Measurements from ENCODE around the gene LMBR1L.
"Not testable (repeated sequence)": the region's sequence is repeated elsewhere in the genome, so short reads cannot be mapped to it uniquely, and the experiment has no call there.

LMBR1L gene

DNA sequence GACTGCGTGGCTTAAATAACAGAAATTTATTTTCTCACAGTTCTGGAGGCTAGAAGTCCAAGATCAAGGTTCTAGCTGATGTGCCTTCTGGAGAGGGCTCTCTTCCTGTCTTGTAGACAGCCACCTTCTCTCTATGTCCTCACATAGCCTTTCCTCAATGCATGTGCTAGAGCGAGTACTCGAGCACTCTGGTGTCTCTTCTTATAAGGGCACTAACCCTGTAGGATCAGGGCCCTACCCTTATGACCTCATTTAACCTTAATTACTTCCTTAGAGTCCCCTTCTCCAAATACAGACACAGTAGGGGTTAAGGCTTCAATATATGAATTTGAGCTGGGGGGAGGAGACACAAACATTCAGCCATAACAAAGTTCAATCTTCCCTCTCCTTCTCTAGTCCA is 26.2 kb downstream of the LMBR1L start:
- DNase-seq = no peak

DNA sequence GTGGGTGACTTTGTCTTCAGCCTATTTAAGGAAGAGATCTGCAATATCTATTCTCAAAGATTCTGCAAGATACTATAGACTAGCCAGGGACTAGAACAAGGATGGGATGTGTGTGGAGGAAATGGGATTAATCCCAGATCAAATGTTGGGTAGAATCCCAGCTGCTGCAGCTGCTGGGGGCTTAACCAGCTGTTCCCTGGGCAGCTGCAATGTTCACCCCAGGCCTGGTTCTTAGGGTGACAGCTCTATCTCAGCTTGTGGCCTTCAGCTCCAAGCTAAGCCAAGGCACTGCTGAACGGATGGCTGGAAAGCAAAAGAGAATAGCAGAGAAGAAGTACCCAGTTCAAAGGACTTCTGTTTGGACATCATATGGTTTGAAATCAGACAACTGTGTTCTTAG is 30.9 kb downstream of the LMBR1L start:
- peak; percentile 24 for DNase-seq

DNA sequence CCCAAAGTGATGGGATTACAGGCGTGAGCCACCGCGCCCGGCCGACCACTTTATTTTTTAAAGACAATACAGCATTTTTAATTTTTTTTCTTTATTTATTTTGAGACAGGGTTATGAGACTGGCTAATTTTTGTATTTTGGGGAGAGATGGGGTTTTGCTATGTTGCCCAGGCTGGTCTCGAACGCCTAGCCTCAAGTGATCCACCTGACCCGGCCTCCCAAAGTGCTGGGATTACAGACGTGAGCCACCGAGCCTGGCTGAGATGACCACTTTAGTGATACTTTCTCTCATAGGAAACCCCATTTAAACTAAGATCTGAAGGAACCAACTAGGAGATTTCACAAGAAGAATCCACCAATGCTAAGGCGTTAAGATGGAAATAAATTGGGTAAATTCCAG is 39.7 kb downstream of the LMBR1L start:
- DNase-seq = no peak

DNA sequence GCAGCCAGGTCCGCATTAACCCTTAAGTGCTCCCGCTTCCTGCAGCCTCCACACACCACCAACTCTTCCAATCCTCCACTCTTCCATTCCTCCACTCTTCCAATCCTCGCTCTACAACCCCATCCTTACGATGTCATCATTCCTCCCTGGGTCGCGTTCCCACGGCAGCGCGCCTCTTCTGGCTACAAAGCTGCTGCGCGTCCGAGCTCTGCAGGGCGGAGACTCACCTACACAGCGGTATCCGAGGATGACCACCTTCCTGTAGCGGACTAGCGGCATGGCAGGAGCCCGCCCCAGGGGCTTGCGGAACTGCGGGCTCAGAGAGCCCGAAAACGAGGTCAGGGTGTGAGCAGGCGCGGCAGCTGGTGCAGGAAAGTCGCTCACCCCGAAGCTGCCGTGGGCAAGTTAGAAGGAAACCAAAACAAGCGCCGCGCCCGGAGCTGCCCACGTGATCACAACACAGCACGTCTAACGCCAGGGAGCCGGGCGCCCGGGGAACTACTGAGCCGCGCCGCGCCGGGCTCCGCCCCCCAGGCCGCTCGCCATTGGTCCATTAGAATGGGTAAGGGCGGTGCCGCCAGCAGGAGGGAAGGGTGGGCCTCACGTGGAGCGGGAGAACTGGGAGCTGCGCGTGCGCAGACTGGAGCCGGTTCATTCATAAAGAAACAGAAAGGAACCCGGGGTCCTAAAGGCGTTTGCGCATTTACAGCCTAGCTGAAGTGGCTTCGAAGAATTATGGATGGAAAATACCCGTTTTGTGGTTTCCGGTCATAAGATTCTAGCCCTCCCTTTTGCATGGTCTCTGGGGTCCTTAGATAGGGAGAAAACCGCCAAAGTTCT is 40.9 kb downstream of the LMBR1L start, which contains the start of gene RHEBL1:
Gene RHEBL1 (minus strand): TSS at position 473 of the 840 bp plus-strand sequence. CDS start 194 bp downstream, at position 279.
- peak; percentile 98 for DNase-seq

DNA sequence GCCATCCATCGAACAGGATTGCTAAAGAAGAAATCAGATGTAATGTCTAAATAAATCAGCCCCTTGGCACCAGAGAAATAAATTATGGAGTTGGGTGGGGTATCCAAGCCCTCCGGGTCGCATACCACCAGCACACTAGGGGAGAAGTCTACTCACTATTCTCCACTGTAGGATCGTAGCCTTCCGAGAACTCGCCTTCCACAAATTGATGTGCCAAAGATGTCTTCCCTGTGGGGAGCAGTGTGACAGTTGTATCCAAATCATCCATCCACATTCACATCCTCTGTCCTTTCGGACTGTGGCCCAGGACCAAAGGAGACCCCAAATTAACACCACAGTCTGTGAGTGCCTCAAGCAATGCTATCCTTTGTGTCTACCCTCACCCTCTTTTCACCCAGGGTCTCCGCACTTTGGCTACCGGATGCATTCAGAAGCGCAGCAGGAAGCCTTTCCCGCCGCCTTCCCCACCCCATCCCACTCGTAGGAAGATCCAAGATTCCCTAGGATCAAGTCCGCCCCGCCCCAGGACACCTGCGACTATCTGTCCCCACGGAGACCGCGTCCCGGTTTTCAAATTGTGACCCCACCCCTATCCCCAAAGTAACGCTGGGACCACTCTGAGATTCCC is 41.7 kb downstream of the LMBR1L start:
- peak; percentile 25 for DNase-seq

DNA sequence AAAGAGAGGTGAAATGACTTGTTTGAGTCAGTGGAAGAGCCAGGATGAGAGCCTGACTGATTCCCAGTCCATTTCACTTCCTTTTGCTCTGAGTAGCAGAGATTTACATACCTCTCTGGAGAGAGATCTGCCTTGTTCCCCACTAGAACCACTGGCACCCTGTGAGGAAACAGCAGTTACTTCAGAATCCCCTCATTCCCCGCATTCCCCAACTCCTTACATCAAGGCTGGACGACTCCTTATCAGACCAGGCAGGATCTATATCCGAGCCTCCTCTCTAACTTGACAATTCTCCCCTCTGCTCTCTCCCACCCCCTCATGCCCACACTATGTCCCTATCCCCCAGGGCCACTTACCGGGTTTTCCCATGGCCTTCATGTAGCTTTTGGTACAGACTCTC is 44.5 kb downstream of the LMBR1L start:
- DNase-seq = no peak

DNA sequence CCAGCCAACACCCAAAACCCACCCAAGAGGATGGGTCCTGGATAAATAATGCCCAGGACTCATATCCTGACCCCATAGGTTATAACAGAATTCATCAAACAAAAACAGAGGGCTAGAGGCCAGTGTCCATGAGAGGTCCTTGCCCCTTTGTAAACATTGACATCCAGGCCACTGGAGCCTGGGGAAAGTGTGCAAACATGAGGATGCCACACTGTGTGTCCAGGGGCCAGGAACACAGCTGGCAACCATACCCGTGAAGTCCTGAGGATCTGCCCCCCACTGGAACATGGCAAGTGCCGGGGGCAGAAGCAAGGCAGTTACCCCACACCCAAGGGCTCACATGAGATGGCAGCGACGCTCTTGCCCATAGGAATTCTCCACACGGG is 45.9 kb downstream of the LMBR1L start:
- DNase-seq = no peak

DNA sequence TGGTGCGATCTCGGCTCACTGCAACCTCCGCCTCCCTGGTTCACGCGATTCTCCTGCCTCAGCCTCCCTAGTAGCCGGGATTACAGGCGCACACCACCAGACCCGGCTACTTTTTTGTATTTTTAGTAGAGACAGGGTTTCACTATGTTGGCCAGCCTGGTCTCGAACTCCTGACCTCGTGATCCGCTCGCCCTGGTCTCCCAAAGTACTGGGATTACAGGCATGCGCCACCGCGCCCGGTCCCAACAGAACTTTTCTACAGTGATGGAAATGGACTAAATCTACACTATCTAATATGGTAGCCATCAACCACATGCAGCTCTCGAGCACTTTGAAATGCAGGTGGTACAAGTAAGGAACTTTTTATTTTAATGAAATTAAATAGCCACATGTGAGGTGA is 48.7 kb downstream of the LMBR1L start:
- not testable (repeated sequence) for DNase-seq

DNA sequence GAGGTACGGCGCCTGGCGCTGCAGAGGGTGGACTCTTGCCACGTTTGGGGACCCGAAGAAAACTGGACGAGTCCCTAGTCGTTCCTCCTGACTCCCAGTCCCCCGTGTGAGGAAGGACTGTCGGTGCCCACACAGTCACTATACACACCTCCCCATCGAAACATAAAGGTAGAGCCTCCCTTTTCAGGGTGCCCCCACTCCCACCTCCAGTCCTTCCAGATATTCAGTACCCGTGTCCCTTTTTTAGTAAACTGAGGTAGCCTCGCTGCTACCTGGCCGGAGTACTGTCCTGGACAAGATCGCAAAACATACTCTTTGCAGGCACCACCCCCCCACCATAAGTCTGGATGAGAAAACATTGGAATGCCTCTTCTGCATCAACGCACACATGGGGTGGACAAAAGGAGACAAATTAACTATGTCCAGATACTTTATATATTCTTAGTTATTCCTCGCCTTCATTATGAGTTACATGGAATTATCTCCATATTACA is 49.4 kb downstream of the LMBR1L start:
- no peak for DNase-seq

DNA sequence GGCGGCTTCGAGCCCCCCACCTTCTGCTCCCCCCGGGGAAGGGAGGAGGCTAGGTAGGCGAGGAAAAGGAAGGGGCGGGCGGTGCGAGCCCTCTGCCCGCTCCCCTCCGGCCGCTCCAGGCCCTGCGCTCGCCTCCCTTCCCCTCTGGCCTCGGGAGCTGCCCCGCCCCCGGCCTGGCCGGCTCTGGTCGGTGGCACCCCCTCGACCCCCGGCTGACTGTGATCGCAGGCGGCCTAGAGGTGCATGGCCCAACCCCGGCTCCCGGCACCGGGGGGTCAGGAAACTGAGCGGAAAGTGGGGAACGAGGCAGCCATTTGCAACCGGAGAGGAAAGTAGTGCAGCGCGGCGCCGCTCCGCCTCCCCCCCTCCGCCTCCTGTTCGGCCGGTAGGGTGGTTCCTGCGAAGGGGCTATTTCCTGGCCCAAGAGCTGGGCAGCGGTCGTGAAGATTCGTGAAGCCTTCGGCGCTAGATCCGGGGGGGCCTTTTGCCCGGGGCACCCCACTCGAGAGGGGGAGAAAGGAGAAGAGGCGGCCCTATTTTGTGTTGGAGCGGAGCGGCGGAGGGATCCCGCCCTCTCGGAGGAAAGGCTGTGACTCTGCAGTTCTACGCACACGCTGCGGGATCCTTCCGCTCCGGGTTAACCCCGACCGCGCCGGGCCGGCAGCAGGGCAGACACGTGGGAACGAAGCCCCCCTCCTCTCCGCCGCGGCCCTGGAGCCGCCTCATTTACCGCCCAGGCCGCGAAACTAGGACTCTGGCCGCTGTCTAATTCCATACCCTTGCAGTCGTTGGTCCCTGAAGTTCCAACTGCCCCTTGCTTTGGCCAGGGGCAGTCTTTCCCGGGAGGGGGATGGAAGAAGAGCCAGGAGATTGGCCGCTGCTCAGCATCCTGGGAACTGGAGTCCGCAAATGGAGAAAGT is 50.1 kb downstream of the LMBR1L start, which contains the start of gene KMT2D:
Gene KMT2D (minus strand): TSS at position 558 of the 920 bp plus-strand sequence. CDS start 5,470 bp downstream, outside the sequence.
- DNase-seq = peak; percentile 98

DNA sequence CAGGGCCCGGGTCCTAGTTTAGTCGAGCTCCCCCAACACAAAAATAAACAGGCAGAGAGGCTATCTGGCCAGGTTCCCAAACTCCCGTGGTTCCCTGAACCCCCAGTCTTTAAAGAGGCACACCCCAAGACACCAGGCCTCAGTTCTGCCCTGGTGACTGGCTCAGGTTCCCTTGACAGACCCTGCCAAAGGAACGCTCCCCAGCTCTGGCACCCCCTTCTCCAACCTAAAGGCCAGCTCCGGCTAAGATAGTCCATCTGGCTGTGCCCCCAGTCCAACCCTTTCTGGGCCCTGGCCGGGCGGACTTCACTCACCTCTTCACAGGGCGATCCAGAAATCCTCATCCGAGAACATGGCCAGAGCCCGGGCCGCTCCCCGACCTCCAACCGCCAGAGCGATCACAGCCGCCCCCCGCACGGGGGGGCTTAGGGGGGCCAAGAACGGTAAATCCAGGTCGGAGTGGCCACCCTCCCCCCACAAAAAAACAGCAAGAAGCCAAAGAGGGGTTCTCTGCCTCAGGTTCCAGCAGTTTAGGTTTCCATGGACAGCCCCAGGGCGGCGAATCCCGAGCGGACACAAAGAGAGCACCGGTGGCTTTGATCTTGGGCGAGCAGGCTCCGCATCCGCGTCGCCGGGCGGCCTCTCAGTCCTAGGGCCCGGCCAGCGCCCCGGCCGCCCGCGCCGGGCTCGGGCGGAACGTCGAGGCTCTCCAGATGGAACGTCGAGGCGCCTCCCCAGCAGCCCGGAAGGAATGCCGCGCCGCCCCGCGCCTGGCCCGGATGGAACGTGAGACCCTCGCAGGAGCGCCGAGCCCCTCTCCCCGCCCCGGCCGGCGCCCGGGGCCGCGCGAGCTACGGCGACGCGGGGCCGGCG is 51.1 kb downstream of the LMBR1L start:
- DNase-seq = no peak

DNA sequence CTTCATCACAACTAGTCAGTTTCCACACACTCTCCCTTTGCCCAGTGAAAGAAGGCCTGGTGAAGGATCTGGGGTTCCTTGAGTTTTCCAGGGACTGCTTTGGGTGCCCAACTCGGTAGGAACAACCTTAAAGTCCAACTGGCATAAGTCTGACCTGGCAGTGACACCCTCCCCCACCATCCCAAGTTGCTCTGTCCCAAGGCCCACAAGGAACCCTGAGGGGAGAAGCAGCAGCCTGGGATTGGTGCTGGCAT is 51.7 kb downstream of the LMBR1L start:
- no peak for DNase-seq

DNA sequence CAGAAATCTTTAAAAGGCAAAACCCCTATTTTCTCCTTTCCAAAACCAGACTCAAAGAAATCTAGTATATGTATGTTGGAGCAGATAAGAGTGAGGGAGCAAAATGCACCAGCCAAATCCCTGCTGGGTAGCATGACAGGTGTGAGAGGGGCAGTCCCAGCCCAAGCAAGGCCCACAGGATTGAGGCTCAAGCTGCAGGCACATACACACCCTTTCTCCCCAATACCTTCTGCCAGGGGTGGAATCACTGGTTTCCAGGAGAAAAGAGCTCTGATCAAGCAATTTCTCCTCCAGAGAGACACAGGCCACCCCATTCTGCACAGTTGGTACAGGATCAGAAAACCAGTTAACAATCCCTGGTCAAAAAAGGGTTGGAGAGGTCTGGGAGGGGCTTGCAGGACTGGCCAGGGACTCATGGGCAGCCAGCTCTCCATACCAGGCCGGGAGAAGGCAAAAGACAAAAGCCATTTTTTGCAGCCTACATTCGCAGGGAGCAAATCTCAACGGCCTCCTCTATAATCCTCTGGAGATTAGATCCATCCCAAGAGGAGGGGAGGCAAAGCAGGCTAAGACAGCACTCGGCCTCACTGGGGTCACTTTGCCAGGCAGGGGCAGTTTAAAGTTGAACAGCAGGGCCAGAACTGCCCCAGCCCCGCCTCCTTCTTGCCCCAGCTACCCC is 52.1 kb downstream of the LMBR1L start:
- DNase-seq = no peak

DNA sequence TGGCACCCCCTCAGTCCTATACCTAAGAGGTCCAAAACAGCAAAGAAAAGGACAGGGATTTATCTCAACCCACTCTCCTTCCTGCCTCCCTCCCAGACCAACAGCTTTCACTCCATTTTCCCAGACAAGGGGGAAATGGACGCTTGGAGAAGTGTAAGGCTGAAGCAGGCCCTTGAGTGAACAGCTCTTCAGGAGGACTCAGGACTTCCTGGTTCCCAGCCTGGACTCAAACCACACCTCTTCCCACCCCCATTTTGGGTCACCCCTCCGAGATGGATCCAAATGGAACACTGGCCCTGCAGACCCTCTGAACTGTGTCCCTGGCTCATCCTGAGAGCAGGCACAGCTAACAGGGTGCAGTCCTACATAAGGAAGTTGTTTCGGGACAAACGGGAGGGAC is 52.8 kb downstream of the LMBR1L start:
- no peak for DNase-seq

DNA sequence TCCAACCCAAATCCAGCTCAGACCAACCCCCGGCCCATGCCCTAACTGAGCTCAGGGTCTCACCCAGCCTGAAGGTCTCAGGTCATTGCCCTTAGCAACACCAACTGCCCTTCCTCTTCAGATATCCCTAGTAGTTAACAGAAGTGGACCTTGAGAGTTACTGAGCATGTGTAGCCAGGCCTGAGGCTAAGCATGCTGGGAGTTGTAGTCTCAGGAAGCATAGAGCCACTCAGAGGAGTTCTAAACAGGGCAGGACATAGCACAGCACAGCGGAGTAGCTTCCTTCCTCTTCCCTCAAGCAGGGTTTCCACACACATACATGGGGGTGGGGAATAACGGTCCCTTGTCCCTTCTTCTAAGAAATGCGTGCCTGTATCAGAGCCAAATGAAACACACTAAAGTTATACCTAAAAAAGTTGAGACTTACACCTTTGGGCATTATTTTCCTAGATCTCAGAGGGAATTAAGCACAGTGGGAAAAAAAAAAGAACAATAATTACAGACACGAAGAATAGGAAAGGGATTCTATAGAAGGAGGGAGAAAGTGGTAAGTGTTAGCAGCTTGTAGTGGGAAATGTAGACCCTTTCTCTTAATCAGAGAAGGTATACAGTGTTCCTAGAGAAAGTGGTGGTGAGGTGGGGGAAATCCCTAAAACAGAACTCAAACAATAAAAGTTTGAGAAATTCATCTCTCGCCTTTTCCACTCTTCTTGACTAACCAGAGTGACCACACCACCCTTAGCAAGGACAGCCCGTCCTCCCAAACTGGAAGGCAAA is 54.5 kb downstream of the LMBR1L start:
- DNase-seq = peak; percentile 77

DNA sequence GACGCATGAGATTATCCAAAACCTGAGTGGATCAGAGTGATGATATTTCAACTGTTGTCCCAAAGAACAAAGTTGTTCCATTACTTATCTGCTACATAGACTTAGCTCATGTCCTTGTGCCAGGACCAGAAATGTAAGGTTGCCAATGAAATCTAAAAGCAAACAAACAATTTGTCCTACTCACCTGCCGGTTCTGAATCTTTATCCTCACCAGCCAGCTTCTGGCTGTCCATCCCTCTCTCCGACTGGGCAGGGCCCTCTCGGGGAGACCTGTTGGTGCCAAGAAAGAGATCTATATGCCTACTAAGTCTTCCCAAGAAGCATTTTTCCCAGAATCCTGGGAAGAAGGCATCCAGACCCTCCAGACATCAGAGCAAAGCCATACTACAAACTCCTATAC is 55.6 kb downstream of the LMBR1L start:
- DNase-seq = no peak

DNA sequence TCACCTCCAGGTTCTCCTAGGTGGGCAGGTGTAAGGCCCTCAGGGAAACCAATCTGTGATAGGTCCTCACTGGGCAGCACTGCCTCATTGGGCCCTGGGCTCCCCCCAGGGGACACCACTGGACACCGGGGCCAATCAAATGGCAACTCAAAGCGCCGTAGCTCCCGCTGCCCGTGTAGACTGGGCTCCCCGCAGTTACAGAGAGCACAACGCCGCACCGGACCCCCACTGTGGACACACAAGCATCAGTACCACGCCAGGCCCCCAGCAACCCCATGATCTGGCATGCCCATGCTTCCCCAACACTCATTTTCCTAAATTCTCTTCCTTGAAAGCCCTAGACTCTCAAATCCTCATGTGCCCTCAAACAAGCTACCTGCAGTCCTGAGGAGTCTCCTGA is 56.1 kb downstream of the LMBR1L start:
- no peak for DNase-seq

DNA sequence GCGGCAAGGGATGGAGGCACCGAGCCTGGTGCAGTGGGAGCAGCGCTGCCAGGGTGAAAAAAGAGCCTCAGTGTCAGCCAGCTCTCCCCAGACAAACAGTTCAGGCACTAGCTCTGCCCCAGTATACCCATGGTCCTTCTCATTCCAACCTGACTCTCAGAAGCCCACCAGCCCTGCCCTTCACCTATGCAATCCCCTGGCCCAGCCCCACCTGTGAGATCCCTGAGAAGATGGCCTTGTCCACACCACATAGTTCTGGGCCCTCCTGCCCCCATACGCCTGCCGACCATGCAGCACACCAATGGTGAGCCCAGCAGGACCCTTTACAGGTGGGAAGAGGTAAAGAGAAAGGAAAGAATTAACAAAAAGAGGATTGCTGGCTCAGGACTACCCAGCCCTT is 56.6 kb downstream of the LMBR1L start:
- no peak for DNase-seq

DNA sequence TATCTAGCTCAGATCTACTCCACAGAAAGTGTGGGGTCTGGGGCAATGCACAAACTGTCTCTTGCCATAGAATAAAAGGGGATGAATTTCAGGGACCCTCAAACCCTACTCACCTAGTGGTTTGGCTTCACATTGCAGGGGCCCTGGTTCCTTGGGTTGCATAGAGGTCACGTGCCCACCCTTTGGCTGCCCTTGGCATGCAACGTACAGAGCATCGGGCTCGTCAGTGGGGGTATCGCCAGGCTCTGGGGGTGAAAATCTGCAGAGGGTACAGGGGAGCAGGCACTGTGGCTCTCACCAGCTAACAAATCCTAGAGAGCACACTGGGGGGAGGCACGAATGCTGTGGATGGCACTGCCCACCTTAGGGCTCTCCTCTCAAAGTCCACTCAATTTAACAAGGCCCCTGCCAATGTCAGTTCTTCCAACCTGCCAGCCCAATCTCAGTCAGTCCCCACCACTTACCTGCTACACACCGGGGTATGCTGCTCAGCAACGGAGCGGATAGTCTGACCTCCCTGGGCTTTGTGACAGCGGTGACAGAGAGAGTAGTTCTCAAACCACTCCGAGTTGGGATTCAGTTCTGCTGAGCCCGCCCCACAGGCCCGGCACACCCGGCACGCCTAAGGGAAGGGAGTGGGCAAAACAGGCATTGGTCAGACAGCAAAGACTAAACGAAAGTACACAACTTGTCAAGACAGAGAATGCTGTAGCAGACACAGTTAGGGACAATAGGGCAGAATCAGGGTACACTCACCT is 58.0 kb downstream of the LMBR1L start:
- no peak for DNase-seq
